ENCODE data around the gene ELK3.

ELK3 gene

GRCh38 chr12:96193725-96194575 is at the start of gene ELK3:
Gene ELK3, plus strand, starts transcription at chr12:96194375.
- DNase-seq (ENCODE audit: low spot score): peak; percentile 83

GRCh38 chr12:96146747-96147146 is 47.4 kb upstream of the ELK3 start:
- no peak for DNase-seq (ENCODE audit: low spot score)

GRCh38 chr12:96150442-96150841 is 43.7 kb upstream of the ELK3 start:
- no peak for DNase-seq (ENCODE audit: low spot score)

- no peak for DNase-seq (ENCODE audit: low spot score)
Measured at GRCh38 chr12:96152164-96152563, 42.0 kb upstream of the ELK3 start.

GRCh38 chr12:96153131-96153725 is 40.9 kb upstream of the ELK3 start:
- DNase-seq (ENCODE audit: low spot score): no peak

- DNase-seq (ENCODE audit: low spot score): no peak
Measured at GRCh38 chr12:96155181-96155580, 39.0 kb upstream of the ELK3 start.

GRCh38 chr12:96155781-96156180 is 38.4 kb upstream of the ELK3 start:
- no peak for DNase-seq (ENCODE audit: low spot score)

GRCh38 chr12:96156211-96156610 is 38.0 kb upstream of the ELK3 start:
- no peak for DNase-seq (ENCODE audit: low spot score)

GRCh38 chr12:96157427-96157826 is 36.7 kb upstream of the ELK3 start:
- no peak for DNase-seq (ENCODE audit: low spot score)

GRCh38 chr12:96164951-96165811 is 29.0 kb upstream of the ELK3 start:
- no peak for DNase-seq (ENCODE audit: low spot score)

- no peak for DNase-seq (ENCODE audit: low spot score)
Measured at GRCh38 chr12:96166765-96167164, 27.4 kb upstream of the ELK3 start.

- DNase-seq (ENCODE audit: low spot score): no peak
Measured at GRCh38 chr12:96167492-96167891, 26.7 kb upstream of the ELK3 start.

GRCh38 chr12:96170328-96170727 is 23.8 kb upstream of the ELK3 start:
- no peak for DNase-seq (ENCODE audit: low spot score)

GRCh38 chr12:96170762-96171161 is 23.4 kb upstream of the ELK3 start:
- DNase-seq (ENCODE audit: low spot score): no peak

GRCh38 chr12:96171905-96172304 is 22.3 kb upstream of the ELK3 start:
- DNase-seq (ENCODE audit: low spot score): no peak

- no peak for DNase-seq (ENCODE audit: low spot score)
Measured at GRCh38 chr12:96172981-96173380, 21.2 kb upstream of the ELK3 start.

- no peak for DNase-seq (ENCODE audit: low spot score)
Measured at GRCh38 chr12:96176575-96176974, 17.6 kb upstream of the ELK3 start.

- DNase-seq (ENCODE audit: low spot score): no peak
Measured at GRCh38 chr12:96177013-96177412, 17.2 kb upstream of the ELK3 start.

GRCh38 chr12:96183734-96184370 is 10.3 kb upstream of the ELK3 start:
- no peak for DNase-seq (ENCODE audit: low spot score)

- DNase-seq (ENCODE audit: low spot score): no peak
Measured at GRCh38 chr12:96185914-96186313, 8.3 kb upstream of the ELK3 start.

- no peak for DNase-seq (ENCODE audit: low spot score)
Measured at GRCh38 chr12:96186607-96187301, 7.4 kb upstream of the ELK3 start.

- DNase-seq (ENCODE audit: low spot score): no peak
Measured at GRCh38 chr12:96187956-96188355, 6.2 kb upstream of the ELK3 start.

Data from D341Med (cell line).